GM19238 (cell line): Measurements from ENCODE around the gene BCL7B.
A peak's percentile ranks its signal among the peaks of the same experiment; 100 is the strongest.
"Not testable (repeated sequence)": the region's sequence is repeated elsewhere in the genome, so short reads cannot be mapped to it uniquely, and the experiment has no call there.

Experiments used
- DNase-seq: peaks from one replicate; pipeline ENCODE4 v3.0.0; 2011; ENCODE audit warnings: low spot score; ENCODE audit not compliant: insufficient read length

Gene BCL7B

DNA sequence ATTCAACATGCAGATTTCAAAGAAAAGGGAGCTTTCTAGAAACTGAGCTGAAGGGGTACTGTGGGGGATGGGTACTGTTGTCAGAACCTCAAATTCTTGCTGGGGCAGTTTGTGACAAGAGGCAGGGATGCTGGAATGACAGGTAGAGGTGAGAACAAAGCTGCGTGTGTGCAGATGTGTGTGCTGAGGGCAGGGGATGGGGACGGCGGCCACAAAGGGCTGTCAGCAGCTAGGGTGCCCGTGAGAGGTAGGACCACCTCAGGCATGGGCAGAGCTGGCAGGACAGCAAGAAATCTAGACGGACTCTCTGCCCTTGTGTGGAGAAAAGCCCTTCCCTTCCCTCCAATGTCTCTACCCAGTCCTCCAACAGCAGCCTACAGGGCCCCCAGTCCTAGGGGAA is 21.0 kb downstream of the BCL7B start:
- DNase-seq = no peak

DNA sequence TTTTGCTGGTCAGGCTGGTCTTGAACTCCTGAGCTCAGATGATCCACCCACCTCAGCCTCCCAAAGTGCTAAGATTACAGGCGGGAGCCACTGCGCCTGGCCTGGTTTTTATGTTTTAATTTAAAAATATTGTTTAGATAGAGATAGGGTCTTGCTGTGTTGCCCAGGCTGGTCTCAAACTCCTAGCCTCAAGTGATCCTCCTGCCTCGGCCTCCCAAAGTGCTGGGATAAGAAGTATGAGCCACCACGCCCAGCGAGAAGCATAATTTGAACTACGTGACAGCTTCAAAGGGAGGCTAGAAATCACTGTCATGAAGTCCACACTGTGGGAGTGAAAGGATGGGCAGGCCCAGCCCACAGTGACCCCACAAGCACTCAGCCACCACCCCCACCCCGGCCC is 21.6 kb downstream of the BCL7B start:
- not testable (repeated sequence) for DNase-seq

DNA sequence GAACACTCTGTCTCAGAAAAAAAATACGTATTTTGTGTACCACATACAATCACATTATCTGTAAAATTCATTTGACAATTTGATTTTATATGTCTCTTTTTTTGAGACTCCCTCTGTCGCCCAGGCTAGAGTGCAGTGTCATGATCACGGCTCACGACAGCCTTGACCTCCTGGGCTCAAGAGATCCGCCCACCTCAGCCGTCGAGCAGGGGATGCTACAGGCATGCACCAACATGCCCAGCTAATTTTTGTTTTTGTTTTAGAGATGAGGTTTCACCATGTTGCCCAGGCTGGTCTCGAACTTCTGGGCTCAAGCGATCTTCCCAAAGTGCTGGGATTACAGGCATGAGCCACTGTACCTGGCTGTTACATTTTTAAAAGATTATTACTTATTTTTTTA is 23.7 kb downstream of the BCL7B start:
- no peak for DNase-seq

DNA sequence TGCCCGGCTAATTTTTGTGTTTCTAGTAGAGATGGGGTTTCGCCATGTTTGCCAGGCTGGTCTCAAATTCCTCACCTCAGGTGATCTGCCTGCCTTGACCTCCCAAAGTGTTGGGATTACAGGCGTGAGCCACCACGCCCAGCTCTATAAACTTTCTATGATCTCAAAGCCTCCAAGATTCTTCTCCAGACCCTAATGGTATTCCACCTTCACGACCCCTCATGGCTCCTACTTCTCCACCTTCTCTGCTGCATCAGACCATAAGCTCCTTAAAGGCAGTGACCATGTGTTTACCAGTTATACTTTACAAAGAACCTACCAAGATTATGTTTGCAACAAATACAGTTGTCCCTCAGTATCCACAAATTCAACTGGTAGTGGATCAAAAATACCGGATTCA is 25.3 kb downstream of the BCL7B start:
- DNase-seq = no peak

DNA sequence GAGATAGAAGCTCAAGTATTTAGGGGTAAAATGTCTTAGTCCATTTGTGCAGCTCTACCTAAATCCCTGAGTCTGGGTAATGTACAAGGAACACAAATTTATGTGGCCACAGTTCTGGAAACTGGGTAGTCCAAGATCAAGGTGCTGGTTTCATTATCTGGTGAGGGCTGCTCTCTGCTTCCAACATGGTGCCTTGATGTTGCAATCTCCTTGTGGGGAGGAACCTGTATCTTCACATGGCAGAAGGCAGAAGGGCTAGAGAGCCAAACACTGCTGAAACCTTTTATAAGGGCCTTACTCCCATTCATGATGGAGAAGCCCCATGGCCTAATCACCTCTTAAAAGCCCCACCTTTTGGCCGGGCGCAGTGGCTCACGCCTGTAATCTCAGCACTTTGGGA is 26.7 kb downstream of the BCL7B start:
- no peak for DNase-seq

DNA sequence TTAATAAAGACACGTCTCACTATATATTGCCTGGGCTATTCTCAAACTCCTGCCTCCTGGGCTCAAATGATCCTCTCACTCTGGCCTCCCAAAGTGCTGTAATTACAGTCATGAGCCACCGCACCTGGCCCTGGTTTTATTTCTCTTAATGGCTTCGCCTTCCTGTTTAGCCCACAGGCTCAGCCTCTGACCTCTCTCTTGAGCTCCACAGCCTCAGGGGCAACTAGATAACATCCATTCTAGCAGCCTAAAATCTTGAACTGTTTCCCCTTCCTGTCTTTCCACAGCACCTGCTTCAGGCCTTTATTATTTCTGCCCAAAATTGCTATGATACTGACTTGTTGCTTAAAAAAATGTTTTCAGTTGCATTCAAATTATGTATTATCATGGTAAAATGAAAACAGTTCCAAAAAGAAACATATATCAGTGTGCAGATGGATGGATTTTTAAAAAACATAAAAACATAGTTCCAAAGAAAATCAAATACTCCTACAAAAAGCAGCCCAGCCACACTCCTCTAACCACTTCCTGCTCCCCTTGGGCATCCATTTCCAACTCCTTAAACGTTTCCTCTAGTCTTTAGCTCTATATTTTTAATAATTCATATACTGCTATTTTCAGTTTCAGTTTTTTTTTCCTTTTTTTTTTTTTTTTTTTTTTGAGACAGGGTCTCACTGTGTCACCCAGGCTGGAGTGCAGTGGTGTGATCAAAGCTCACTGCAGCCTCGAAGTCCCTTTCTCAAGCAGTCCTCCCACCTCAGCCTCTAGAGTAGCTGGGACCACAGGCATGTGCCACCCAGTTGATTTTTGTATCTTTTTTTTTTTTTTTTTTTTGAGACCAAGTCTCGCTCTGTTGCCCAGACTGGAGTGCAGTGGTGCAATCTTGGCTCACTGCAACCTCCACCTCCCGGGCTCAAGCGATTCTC is 30.3 kb downstream of the BCL7B start:
- no peak for DNase-seq

DNA sequence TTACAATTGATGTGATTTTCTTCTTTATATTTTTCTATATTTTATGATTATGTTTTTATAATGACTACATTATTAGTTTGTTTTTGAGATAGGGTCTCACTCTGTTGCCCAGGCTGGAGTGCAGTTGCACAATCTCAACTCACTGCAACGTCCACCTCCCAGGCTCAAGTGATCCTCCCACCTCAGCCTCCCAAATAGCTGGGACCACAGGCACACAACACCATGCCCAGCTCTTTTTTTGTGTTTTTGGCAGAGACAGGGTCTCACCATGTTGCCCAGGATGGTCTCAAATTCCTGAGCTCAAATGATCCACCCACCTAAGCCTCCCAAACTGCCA is 31.4 kb downstream of the BCL7B start:
- DNase-seq = not testable (repeated sequence)

DNA sequence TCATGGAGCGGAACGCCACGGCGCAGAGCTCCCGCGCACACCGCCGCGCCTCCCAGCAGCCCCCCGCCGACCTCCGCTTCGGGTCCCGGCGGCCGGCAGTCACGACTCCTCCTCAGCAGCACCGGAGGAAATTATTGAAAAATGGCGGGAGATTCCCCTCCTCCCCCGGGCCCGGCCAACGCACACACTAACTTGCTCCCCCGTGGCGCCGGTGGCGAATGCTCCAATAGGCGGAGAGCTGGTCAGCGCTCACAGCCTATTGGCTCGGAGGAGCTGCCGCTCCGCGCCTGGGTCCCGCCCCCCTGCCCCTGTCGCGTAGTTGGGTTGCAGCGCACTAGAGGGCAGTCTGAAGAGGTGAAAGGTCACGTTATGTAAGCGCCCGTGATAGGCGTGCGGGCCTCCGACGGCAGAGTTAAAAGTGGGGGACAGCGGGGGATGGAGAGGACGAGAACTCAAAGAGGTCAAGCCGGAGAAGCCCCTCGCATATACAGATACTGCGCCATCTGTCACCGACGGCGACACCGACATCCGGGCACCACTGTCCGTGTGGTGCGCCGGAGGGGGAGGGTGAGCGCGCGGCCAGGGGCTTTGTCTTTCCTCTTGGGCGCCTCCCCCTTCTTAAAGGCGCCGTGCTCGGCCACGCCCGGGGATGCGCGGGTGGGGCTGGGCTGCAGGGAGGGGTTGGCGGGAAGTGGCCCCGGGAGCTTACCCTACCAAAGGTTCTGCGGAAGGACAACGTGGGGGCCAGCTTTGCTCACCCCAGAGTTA is 35.2 kb downstream of the BCL7B start, which contains the start of gene BAZ1B:
Gene BAZ1B (minus strand): TSS at position 189 of the 768 bp plus-strand sequence. CDS start 360 bp downstream, outside the sequence.
- DNase-seq = peak; percentile 97

DNA sequence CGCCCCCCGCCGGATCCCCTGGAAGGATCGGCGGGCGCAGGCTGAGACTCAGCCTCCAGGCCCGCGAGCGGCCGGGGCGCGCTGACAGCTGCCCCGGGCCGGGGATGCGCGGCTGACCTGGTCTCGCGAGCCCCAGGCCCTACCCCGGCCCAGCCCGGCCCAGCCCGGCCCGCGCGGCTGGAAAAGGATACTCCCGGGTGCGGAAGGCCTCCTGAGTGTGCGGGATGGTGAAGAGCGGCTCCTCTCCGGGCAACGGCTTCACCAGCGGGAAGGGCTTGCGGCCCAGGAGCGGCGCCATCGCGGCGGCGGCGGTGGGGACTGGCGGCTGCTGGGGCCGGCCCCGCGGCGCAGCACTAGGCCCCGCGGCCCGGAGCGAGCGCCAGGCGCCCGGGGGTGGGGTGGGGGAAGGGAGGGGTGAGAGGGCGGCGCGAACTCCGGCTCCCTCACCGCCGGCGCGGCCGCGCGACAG is 35.8 kb downstream of the BCL7B start:
- peak; percentile 57 for DNase-seq

DNA sequence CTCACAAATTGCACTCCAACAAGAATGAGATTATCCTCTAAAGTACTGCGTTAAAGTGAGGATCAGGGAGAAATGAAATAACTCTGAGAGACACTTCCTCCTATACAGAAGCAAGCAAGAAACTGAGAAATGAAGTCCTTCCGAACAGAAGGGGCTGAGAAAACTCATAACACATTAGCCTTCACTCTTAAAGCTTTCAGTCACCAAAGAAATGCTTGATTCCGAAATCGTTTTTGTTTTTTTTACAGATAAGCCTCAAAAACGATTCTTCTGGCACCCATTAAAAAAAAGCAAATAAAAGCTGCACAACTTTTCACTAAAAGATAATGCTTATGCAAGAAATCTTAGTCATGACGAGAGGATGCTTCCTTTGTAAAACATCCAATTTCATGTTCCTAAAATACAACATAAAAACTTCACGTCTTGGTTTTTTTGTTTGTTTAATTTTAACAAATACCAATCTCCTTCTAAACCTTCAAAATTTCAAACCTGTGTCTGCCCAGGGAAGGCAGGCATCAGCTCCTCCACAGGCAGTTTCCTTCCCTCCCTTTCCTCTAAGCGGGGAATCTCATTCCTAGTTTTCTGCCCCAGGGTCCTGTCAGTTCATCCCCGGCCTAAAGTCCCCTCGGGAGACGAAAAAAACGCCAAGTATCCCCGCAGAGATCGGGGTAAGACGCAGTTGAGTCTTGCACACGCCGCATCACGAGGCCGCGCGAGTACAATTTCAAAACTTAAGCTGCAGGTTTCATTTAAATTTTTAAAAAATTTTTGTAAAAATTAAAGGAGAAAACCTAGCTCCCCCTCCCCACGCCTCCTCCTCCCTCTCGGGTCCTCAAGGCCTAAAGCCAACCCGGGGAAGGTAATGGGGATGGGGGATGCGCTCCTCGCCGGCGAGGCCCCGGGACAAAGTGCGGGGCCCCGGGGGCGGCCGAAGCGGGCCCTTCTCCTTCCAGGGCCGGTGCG is 36.5 kb downstream of the BCL7B start:
- DNase-seq = no peak

DNA sequence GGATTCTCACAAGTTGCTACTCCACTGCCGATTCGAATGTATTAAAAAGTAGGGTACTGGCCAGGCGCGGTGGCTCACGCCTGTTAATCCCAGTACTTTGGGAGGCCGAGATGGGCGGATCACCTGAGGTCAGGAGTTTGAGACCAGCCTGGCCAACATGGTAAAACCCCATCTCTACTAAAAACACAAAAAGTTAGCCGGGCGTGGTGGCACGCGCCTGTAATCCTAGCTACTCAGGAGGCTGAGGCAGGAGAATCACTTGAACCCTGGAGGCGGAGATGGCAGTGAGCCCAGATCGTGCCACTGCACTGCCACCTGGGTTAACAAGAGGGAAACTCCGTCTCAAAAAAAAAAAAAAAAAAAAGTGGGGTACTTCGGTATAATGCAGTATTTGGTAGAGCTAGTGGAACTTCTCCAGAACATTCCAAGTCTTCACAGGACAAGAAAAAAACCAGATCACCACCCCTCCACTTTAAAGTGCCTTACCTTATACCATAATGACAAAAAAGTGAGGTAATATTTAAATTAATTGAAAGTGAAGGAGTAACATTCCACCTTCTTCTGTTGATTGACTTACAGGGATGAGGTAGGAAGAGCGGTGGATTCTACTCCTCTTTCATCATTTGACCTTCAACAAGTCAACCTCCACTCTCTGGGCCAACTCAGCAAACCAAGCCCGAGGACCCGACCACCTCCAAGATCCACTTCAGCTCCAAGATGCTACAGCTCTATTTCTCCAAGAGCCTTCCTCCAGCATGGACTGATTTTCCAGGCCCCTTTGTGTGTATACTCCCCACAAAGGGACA is 37.4 kb downstream of the BCL7B start:
- no peak for DNase-seq

DNA sequence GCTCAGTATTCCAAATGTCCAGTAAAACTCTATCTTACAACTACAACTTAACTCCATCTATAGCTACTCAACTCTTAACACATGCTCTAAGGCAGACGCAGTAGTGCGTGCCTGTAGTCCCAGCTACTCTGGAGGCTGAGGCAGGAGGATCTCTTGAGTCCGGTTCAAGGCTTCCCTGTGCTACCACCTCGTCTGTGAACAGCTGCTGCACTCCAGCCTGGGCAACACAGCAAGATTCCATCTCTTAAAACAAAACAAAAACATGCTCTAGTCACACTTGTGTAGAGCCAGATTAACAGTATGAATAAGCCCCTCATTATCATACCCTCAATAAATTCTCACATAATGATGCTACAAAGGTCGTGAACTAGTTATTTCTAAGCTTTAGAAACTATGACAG is 39.0 kb downstream of the BCL7B start:
- DNase-seq = no peak

DNA sequence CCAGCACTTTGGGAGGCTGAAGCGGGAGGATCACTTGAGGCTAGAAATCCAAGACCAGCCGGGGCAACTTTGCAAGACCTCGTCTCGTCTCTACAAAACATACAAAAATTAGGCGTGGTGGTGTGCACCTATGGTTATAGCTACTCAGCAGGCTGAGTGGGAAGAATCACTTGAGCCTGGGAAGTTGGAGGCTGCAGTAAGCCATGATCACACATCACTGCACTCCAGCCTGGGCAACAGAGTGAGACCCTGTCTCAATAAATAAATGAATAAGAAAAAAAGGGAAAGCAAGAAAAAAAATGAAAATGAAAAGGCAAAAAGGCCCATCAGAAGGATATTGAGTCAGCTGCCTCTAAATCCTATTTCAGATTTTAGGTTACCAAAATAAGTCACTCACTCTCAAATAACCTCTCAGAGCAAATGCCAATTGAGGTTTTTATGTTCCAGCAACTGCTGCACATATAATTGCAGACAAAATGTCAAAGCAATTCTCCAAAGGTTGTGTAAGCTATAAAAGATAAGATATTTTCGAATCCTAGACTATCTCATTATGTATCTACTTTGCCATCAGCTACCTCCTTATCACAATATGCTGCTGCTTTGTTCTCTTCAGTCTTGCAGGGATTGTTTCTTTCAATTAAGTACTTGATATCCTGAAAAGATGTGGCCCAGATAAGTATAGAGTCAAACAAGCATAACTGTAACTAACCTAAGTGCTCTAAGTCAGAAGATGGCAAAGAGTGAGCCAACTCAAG is 40.1 kb downstream of the BCL7B start:
- DNase-seq = no peak

DNA sequence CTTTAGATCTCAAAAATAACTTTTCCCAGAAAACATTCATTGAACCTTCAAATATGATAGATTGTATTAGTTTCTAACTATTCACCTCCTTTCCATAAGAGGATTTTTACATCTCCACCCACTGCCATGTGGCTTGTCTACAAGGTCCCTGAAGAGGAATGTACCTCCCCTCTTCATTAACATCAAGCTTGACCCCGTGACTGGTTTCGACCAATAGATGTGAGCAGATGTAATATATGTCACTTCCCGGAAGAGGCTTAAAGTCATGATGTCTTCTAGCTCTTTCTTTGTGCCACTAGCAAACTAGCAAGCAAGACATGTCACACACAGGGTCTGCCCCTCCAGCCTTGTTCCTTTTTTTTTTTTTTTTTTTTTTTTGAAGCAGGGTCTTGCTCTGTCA is 42.3 kb downstream of the BCL7B start:
- no peak for DNase-seq

DNA sequence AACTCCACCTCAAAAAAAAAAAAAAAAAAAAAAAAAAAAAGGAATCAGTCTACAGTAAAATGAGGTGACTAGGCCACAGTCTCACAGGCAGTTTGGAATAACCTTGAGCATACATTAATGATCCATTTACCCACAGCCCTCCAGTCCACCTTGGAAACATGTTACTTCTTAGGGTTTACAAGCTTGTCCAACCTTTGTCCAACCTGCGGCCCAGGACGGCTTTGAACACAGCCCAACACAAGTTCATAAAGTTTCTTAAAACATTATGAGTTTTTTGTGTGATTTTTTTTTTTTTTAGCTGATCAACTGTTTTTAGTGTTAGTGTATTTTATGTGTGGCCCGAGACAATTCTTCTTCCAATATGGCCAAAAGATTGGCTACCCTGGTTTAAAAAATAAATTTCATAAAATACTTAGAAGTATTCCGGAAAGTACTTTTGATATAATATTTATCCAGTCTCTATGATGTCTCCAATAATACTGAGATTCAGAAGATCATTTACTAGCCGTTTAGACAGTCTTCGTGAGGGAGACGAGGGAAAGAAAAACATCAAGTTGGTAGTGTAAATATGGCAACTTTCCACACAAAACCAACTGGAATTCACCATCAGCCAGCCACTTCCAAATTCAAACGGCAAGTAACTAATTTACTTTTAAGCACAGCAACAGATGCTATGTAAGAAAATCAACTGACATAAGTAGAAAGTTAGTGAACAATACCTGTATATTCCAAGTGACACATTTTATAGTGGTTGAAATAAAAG is 45.3 kb downstream of the BCL7B start:
- no peak for DNase-seq

DNA sequence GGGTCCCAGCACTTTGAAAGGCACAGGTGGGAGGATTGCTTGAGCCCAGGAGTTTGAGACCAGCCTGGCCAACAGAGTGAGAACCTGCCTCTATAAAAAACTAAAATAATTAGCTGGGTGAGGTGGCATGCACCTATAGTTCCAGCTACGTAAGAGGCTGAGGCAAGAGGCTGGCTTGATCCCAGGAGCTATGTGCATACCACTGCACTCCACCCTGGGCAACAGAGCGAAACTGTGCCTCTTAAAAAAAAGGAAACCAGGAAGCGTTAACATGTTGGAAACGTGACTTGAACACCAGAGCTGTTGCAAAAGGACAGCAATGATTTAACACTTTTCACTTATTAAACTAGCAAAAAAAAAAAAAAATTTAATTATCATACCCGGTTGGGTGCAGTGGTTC is 48.0 kb downstream of the BCL7B start:
- no peak for DNase-seq

DNA sequence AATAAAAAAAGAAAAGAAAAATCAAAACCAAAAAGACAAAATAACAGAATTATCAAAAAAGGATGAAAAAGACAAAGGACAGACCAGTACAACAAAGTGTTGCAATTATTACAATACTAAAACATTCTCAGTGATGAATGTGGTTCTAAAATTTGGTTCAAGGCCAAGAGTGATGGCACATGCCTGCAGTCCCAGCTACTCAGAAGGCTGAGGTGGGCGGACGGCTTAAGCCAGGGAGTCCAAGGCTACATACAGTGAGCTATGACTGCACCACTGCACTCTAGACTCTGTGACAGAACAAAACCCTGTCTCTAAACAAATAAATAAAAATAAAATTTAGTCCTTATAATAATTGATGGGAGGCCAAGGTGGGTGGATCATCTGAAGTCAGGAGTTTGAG is 49.9 kb downstream of the BCL7B start:
- DNase-seq = no peak

DNA sequence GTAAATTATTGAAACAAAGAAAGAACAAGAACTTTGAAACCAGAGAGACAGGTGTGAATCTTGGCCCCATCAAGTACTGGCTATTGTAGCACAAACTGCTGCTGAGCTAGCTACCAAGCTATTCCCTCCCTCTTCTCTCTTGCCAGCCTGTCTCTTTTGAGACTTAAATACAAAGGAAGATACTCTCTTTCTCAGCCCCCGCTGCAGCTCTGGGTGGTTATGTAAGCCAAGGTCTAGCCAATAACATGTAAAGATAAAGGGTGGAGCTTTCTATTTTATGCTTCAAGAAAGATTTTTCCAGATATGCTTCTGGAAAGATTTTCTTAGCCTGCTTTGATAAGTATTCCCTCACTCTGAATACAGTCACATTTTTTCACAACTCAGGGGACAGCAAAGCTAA is 52.6 kb downstream of the BCL7B start:
- no peak for DNase-seq

DNA sequence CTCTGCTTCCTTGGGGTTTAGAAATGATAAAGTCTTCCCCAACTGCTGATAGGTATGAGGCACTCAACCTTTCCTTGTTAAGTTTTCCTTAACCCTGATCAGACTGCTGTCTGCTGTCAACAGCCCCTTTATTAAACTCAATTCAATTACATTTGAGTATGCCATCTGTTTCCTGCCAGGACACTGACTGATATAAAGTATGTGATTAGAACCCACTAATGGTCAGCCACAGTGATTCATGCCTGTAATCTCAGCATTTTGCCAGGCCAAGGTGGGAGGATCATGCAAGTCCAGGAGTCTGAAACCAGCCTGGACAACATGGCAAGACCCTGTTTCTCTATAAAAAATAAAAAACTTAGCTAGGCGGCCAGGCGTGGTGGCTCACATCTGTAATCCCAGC is 53.5 kb downstream of the BCL7B start:
- DNase-seq = no peak
